Mesothelial cell of epicardium (in vitro differentiated cells): ENCODE data around the gene PDZD4. TPM values are rescaled to one million over a fixed set of nuclear protein-coding genes. Genes with fewer than 3 reads are reported as not detected.

Experiments used
- DNase-seq, 2 experiments: peaks; one replicate each; pipeline ENCODE4 v3.0.0; 2021; ENCODE audit warnings: low spot score in 2 of 2; ENCODE audit not compliant: unreplicated experiment in 2 of 2
- H3K27ac Mint-ChIP-seq: 2 replicates; pipeline ENCODE4 v1.8.0; 2021; ENCODE audit warnings: mixed read lengths
- H3K27me3 Mint-ChIP-seq: 2 replicates; pipeline ENCODE4 v1.8.0; 2021; ENCODE audit warnings: low read depth, mixed read lengths
- H3K36me3 Mint-ChIP-seq: 2 replicates; pipeline ENCODE4 v1.8.0; 2021; ENCODE audit warnings: mixed read lengths
- H3K4me1 Mint-ChIP-seq: 2 replicates; pipeline ENCODE4 v1.8.0; 2021; ENCODE audit warnings: mixed read lengths
- H3K4me3 Mint-ChIP-seq: 2 replicates; pipeline ENCODE4 v1.8.0; 2021; ENCODE audit warnings: mild to moderate bottlenecking, moderate library complexity, mixed read lengths
- H3K9me3 Mint-ChIP-seq: 2 replicates; pipeline ENCODE4 v1.8.0; 2021; ENCODE audit warnings: mixed read lengths
- total RNA-seq: library from RNA; stranded (reverse); gene quantifications from 3 replicates; pipeline ENCODE4 v1.2.1, GENCODE V29; 2021
- TF ChIP-seq, protein P1 (sequence below): fragments of 200-600 bp; sonication (generic); IDR thresholded peaks from one replicate; pipeline ENCODE4 v1.5.0; 2021; ENCODE audit warnings: antibody characterized with exemption; ENCODE audit not compliant: unreplicated experiment

PDZD4 gene
- total RNA-seq, 1 donor from 2014 or later = 7.6 TPM

DNA sequence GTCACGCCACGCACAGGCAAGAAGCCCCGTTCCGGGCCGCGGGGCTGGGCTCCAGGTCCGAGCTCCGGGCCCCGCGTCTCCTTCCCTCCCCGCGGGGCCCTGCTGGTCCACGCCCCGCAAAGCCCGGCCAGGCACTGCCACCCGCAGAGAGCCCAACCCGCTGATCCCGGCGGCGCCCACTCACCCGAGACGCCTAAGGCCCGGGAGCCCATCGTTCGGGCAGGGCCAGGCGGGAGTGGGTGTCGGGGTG lies 870 bp downstream of the PDZD4 start:
- H3K27me3 Mint-ChIP-seq = peaks cover 75% of the 10 kb centered on the region
- H3K9me3 Mint-ChIP-seq = peaks cover 12% of the 10 kb centered on the region
- no peak overlapping the region for H3K27ac Mint-ChIP-seq
- DNase-seq = no peak
- TF ChIP-seq, protein P1, sequence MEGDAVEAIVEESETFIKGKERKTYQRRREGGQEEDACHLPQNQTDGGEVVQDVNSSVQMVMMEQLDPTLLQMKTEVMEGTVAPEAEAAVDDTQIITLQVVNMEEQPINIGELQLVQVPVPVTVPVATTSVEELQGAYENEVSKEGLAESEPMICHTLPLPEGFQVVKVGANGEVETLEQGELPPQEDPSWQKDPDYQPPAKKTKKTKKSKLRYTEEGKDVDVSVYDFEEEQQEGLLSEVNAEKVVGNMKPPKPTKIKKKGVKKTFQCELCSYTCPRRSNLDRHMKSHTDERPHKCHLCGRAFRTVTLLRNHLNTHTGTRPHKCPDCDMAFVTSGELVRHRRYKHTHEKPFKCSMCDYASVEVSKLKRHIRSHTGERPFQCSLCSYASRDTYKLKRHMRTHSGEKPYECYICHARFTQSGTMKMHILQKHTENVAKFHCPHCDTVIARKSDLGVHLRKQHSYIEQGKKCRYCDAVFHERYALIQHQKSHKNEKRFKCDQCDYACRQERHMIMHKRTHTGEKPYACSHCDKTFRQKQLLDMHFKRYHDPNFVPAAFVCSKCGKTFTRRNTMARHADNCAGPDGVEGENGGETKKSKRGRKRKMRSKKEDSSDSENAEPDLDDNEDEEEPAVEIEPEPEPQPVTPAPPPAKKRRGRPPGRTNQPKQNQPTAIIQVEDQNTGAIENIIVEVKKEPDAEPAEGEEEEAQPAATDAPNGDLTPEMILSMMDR = no peak
- H3K4me3 Mint-ChIP-seq = peak overlapping the region; percentile 47
- no peaks in the 10 kb centered on the region for H3K36me3 Mint-ChIP-seq
- H3K4me1 Mint-ChIP-seq = no peaks in the 10 kb centered on the region

DNA sequence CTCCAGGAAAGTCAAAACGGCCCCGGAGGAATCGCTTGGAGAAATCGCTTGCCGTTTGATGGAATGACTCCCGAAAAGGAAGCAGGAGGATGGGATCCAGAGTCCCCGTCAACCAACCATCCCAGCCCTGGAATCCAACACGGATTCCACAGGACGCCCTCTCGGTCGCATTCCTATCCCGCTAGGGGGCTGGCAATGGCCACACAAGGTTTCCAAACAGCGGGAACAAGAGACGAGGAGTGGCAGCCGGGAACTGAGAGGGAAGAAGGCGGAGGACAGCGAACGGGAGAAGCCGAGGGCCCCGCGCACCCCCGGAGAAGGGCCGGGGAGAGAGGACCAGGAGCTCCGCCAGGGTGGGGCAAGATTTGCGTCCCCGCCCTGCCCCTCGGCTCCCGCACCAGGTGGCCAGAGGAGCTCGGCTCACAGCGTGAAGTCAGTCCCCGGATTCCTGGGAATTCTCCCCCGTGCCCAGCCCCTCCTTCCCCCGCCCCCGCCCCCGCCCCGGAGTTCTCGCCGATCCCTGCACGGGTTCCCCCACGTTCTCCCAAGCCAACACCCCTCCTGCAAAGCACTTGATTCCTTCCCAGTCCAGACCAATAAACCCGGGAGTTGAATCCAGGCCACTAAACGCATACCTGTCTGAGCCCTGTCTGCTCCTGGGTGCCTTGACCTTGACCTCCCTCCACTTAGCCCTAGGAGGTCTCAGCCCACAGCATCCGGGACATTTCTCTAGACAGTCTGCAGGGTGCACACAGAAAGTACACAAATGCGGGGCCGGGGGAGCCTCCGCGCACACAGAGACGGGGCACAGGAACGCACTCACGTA lies 1.4 kb downstream of the PDZD4 start:
- H3K27me3 Mint-ChIP-seq = peaks cover 73% of the 10 kb centered on the region
- no peak for DNase-seq
- no peaks in the 10 kb centered on the region for H3K4me1 Mint-ChIP-seq
- H3K4me3 Mint-ChIP-seq = peak overlapping the region; percentile 47
- TF ChIP-seq, protein P1 = no peak
- H3K9me3 Mint-ChIP-seq = peaks cover 11% of the 10 kb centered on the region
- no peak overlapping the region for H3K27ac Mint-ChIP-seq
- no peaks in the 10 kb centered on the region for H3K36me3 Mint-ChIP-seq

DNA sequence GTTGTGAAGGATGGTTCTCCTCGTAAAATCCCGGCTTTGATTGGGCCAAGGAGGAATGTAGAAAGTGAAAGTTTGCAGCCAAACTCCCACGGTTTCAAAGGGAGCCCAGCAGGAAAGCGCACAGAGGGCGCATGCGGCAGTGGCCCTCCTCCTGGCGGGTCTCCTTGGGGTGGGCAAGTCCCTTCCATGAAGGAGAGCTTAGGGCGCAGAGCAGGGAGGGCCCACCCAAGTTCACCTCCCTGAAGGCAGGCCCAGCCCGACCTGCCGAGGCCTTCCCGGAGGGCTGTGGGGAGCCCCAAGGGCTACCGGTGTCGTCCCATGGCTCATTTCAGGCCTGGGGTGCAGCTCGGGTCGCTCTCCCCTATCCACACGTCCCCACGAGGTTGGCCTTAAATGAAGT lies 2.0 kb downstream of the PDZD4 start:
- Mint-ChIP-seq H3K27ac (no peak overlapping the region), H3K9me3 (peaks cover 11% of the 10 kb centered on the region), H3K36me3 (no peaks in the 10 kb centered on the region), H3K27me3 (peaks cover 72% of the 10 kb centered on the region), H3K4me3 (no peak overlapping the region), H3K4me1 (no peaks in the 10 kb centered on the region)
- DNase-seq = no peak
- TF ChIP-seq, protein P1 = no peak

DNA sequence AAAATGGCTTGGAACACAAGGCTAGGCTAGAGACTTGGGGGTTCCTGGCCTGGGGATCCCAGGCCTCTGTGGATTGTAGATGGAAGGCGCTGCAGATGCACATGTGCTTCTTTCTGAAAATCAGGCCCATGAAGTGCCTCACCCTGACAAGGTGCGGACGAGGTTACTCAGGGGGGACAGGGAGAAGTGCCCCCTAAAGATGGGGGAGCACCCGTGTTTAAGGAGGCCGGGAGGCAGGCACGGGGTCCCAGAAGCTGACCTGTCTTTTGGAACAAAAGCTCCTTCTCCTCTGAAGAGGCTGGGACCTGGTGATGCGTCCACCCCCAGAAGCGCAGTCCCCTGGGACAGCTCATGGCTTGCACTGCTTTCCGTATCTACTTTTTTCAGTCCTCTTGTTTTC lies 2.4 kb downstream of the PDZD4 start:
- Mint-ChIP-seq H3K9me3 (peaks cover 11% of the 10 kb centered on the region), H3K36me3 (no peaks in the 10 kb centered on the region), H3K27me3 (peaks cover 68% of the 10 kb centered on the region), H3K4me1 (no peaks in the 10 kb centered on the region), H3K27ac (no peak overlapping the region), H3K4me3 (no peak overlapping the region)
- DNase-seq = no peak
- TF ChIP-seq, protein P1 = no peak

DNA sequence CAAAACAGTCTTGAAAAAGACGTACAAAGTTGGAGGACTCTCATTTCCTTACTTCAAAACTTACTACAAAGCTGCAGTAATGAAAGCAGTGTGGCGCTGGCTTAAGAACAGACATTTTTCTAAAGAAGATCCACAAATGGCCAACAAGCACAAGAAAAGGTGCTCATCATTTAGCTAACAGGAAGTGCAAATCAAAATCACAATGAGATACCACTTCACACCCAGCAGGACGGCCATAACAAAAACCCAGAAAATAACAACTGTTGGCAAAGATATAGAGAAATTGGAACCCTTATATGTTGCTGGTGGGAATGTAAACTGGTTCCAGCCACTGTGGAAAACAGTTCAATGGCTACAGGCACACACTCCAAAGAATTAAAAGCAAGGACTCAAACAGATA lies 3.3 kb downstream of the PDZD4 start:
- no peak overlapping the region for H3K4me3 Mint-ChIP-seq
- TF ChIP-seq, protein P1 = no peak
- H3K27me3 Mint-ChIP-seq = peaks cover 59% of the 10 kb centered on the region
- no peaks in the 10 kb centered on the region for H3K36me3 Mint-ChIP-seq
- DNase-seq = no peak
- no peak overlapping the region for H3K27ac Mint-ChIP-seq
- no peaks in the 10 kb centered on the region for H3K4me1 Mint-ChIP-seq
- H3K9me3 Mint-ChIP-seq = peaks cover 11% of the 10 kb centered on the region
